Kidney glomerular epithelial cell (primary cell): ENCODE results near the gene KIFBP.
"Not testable (repeated sequence)": the region's sequence is repeated elsewhere in the genome, so short reads cannot be mapped to it uniquely, and the experiment has no call there.

Experiments
- DNase-seq: peaks from one replicate; lab custom pipeline; 2025; lab: John Stamatoyannopoulos, UW

Gene KIFBP

DNA sequence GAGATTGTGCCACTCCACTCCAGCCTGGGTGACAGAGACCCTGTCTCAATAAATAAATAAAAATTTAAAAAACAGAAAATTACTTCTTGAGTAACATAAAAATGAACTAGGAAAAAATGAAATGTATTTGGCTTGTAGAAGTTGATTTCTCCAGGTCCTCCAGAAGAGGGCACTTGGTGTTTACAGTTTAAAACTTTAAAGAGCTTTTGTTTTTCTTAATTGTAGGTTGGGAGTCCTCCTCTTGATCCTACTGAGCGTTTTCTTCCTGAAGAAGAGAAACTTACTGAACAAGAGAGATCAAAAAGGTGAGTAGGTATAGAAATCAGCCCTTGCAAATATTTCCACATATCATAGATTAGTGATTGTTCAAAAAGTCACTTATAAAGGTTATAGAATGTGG is 16.2 kb downstream of the KIFBP start:
- DNase-seq: peak; percentile 41

DNA sequence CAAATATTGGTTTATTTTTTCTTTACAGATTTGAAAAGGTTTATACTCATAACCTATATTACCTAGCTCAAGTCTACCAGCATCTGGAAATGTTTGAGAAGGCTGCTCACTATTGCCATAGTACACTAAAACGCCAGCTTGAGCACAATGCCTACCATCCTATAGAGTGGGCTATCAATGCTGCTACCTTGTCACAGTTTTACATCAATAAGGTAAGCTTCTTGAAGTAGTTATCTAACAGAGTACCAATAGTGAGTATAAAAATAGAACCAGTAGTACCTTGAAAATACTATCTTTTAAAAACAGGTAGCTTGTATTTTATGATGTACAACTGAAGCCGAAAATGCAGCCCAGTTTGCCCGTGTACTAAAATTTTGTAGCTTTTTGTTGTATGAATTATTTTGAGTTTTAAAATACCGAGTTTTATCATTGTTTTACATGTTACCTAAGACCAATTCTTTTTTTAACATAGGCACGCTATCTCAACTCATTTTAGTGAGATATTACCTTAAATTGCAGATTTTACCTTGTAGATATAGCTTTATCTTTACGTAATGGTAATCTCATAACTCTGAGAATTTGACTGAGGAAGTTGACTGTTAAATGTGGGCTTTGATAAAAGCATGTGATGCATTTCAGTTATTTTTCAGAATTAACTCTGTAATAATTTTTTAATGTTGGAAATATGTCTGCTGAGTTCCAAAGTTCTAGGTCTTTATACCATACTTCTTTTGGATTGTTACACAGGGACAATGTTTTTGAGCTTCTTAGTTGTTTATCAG is 17.3 kb downstream of the KIFBP start:
- no peak for DNase-seq

DNA sequence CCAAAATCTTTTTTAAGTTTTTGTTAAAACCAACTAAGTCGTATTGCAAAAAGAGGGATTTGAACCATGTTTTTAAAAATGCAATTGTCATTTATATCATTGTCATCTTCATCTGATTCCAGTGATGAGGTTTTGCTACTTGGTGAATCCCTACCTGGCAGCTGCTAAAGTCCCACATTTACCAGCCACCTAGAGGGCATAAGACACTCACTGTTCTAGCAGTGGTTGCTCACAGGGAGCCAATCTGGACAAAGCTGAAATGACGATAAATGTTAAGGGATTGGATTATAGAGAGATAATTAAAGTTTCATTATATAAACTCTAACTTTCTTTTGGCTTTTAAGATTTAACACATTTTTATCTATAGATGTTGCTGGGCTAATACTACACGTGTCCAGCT is 18.7 kb downstream of the KIFBP start:
- DNase-seq: no peak

DNA sequence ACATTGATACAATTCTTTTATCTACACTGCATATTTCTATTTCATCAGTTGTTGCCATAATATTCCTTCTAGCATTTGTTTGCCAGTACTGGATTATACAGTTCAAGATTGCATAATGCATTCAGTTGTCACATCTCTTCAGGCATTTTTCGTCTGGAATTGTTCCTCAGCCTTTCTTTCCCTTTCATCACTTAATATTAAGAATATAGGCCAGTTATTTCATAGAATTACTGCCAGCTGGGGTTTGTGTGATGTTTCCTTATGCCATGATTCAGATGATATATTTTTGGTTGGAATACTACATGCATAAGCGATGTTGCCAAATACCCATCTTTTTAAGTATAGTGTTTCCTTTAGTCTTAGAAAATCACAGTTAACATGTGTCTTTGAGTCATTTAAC is 20.8 kb downstream of the KIFBP start:
- no peak for DNase-seq

DNA sequence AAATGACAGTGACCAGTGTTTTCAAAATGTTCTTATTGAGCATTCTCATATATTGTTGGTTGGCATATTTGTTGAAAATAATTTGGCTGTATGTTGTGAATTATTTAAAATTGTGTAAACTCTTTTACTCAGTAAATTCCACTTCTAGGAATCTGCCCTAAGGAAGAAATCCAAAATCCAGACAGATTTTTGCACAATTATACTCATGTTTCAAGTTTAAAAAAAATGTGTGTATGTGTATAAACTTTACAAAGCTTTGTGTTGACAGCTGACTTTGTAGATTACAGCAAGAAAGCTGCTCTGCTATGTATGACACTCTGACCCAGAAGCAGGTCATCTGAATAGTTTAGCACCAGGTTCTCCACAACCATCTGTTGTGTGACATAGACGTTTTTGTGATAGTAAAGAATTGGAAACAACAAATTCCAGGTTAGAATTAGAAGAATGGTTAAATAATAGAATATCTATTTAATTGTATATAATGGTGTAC is 21.6 kb downstream of the KIFBP start:
- DNase-seq: no peak

DNA sequence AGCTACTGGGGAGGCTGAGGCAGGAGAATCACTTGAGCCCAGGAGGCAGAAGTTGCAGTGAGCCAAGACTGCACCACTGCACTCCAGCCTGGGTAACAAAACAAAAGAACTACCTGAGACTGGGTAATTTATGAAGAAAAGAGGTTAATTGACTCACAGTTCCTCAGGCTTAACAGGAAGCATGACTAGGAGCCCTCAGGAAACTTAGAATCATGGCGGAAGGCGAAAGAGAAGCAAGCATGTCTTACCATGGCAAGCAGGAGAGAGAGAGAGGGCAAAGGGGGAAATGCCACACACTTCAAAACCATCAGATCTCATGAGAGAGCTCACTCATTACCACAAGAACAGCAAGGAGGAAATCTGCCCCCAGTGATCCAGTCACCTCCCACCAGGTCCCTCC is 24.2 kb downstream of the KIFBP start:
- not testable (repeated sequence) for DNase-seq

DNA sequence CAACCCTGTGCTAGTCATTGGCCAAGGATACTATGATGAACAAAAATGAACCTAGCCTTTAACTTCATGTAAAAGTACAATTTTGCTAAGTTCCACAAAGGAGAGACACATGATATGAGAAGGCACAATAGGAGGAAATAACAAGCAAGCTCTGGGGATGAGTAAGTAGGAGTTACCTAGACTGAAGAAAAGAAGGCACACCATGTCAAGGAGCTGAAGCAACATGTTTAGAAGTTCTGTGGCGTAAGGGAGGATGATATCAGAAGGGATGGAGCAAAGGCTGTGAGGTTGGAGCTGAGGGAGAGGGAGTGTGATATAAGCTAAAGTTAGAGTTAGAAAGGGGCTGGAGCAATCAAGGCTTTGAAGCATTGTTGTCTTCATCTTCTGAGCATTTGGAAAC is 25.6 kb downstream of the KIFBP start:
- DNase-seq: peak; percentile 25

DNA sequence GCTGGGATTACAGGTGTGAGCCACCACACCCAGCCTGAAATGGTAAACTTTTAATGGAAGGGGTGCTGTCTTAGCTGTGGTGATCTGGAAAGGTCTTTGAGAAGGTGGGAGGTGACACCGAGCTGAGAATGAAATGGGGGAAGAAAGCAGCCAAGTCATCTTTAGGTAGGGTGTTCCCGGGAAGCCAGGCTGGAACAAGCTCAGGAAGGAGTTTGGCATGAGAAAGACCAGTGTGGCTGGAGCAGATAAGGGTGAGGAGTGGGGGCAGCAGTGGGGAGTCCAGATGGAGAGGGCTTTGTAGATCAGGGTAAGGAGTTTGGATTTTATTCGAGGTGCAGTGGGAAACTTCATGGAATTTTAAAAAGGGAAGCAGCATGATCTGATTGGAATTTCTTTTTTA is 30.0 kb downstream of the KIFBP start:
- no peak for DNase-seq

DNA sequence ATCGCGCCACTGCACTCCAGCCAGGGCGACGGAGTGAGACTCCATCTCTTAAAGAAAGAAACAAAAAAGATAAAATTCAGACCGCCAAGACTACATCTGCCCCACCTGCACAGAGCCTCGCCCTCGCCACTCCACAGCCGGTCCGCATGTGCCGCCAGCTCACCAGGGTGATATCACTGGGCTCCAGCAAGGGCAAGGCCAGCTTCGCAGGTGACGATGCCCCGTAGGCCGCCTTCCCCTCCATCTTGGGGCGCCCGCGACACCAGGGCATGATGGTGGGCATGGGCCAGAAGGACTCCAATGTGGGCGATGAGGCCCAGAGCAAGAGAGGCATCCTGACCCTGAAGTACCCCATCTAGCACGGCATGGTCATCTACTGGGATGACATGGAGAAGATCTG is 34.0 kb downstream of the KIFBP start:
- DNase-seq: no peak

DNA sequence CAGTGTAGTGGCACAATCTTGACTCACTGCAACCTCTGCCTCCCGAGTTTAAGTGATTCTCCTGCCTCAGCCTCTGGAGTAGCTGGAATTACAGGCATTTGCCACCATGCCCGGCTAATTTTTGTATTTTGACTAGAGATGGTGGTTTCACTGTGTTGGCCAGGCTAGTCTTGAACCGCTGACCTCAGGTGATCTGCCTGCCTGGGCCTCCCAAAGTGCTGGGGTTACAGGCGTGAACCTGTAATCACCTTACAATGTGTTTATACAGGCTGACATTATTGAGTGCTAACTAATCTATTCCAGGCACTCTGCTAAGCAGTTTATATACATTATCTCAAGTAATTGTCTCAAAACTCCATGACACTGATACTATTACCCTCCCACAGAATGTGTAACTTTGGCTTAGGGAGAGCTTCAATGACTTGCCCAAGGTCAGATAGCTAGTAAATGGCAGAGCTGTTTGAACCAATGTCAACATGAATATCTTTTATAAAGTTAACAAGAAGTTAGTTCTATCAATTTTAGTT is 36.8 kb downstream of the KIFBP start:
- DNase-seq: no peak

DNA sequence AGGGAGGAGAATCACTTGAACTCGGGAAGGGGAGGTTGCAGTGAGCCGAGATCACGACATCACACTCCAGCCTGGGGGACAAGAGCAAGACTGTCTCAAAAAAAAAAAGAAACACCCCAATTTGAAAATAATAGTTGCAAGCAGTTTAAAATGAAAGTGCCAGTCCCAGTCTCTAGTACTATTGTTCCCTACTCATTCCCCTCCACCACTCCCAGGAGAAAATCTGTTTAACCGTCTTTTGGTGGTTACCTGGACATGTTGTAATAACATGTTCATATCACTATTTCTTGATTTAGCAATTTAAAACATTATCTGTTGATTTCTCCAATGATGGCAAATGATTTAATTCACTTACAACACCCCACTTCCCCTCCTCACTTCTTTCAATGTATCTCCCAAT is 44.7 kb downstream of the KIFBP start:
- DNase-seq: no peak

DNA sequence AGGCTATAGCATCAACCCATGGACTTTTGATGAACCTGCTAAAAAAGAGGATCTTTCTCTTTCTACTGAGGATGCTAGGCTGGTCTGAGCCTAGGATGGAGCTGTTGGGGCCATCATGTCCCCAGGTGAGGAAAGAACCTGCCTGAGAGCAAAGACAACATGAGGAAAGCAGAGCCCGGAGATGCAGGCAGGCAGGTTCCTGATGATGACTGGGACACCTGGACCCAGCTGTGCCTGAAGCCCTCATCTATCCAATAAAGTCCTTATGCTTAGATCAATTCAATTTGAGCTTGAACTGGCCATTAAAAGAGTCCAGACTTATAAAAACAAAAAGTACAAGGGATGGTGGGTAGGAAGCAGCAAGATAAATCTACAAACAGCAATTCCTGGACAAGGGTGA is 48.9 kb downstream of the KIFBP start:
- DNase-seq: no peak

DNA sequence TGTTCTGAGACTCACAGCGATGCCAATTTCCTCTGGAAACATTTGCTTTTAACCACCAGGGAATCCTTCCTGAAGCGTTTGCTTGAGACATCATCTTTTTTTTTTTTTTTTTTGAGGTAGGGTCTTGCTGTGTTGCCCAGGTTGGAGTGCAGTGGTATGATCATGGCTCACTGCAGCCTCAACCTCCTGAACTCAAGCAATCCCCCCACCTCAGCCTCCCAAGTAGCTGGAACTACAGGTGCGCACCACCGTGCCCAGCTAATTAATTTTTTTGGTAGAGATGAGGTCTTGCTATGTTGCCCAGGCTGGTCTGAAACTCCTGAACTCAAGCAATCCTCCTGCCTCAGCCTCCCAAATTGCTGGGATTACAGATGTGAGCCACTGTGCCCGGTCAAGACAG is 52.3 kb downstream of the KIFBP start:
- DNase-seq: not testable (repeated sequence)

DNA sequence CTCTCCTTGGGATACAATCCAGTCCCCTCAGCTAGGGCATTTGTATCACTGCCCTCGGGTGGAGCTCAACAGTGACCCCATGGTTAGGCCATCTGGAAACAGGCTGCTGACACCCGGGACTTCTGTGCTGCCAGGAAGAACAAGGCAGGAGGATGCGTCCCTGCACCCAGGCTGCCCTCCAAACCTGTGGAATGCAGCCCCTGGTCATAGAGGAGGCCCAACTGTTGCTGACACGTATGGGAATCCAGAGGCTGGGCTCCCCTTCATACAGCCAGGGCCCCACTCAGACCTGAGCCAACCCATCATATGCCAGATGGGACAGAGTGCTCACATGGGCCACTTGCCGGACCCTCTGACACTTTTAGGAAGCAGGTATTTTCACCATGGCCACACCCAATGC is 53.8 kb downstream of the KIFBP start:
- DNase-seq: no peak

DNA sequence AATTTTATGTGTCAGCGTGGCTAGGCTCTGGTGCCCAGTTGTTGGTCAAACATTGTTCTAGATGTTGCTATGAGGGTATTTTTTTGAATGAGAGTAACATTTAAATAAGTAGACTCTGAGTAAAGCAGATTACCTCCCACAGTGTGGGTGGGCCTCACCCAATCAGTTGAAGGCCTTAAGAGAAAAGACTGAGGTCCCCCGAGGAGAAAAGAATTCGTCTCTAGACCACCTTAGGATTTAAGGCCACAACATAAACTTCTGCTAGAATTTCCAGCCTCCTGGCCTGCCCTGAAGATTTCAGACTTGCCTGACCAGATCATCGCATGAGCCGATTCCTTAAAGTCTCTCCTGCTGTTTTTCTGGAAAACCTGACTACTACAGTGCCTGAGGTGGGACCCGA is 54.2 kb downstream of the KIFBP start:
- DNase-seq: no peak

DNA sequence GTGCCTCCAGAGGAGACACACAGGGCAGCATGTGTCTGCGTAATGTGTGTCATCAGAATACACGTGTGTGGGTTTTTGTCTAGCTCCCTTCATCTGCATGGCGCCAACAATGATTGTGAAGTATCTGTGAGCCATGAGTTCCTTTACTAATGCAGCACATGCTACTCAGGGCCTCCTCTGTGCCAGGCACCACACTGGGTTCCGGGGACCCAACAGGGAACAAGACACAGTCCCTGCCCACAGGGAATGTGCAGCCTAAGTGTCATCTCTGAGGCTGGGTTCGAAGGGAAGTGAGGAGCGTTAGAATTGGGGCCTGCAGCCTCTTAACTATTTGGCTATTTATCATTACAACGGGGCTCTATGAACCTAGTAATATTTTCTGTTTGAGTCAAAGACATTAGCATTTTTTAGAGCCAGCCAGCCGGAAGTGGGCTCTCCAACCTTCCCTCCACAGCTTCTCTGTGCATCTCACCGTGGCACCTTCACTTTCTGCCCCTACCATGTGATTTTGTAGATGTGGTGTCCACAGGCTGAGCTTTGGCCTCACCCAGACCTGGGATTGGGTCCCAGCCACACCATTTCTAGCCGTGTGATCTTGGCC is 55.4 kb downstream of the KIFBP start:
- no peak for DNase-seq

DNA sequence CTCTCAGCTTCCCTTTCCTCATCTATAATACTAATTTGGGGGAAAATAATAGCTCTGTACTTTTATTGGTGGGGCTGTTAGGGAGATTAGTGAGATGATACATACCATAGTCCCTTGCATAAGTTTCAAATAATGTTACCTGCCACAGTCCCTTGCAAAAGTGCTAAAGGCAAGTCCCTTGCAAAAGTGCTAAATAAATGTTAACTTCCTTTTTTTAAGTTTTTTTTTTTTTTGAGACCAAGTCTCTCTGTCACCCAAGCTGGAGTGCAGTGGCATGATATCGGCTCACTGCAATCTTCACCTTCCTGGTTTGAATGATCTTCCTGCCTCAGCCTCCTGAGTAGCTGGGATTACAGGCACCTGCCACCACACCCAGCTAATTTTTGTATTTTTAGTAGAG is 55.9 kb downstream of the KIFBP start:
- no peak for DNase-seq

DNA sequence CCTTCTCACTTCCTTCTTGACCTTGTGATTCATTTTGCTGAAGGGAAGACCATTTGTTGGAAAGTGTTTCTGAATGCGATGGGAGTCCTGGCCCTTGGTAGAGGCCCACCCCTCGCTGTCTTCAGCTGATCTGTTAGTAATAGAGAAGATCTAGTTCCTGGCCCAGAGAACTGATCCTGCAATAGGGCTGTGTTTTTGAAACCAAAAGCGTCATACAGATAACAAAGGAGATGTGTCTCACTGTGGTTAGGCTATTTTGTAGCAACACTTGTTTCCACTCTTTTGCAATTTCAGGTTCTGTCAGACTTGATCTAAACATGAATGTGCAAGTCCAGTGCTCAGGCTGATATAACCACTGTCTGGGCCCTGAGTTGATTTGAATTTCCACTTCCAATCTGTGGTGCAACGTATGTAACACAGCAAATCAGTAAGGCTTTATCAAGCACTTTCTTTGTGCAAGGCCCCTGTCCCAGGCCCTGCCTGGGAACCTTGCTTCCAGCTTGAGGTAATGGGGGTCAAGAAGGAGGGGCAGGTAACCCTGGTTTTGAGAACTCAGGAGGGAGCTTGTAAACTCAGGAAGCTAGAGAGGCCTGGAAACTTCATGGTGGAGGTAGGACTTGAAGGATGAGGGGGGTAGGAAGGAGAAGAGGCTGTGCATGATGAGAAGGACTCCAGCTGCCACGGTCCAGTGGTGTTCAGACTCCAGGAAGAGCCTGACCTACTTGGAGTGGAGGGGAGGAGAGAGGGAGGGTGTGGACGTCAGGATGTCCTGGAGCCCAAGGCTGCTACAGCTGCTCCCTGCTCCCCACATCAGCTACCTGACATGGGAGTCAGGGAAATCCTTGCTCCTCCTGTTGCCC is 57.1 kb downstream of the KIFBP start:
- no peak for DNase-seq

DNA sequence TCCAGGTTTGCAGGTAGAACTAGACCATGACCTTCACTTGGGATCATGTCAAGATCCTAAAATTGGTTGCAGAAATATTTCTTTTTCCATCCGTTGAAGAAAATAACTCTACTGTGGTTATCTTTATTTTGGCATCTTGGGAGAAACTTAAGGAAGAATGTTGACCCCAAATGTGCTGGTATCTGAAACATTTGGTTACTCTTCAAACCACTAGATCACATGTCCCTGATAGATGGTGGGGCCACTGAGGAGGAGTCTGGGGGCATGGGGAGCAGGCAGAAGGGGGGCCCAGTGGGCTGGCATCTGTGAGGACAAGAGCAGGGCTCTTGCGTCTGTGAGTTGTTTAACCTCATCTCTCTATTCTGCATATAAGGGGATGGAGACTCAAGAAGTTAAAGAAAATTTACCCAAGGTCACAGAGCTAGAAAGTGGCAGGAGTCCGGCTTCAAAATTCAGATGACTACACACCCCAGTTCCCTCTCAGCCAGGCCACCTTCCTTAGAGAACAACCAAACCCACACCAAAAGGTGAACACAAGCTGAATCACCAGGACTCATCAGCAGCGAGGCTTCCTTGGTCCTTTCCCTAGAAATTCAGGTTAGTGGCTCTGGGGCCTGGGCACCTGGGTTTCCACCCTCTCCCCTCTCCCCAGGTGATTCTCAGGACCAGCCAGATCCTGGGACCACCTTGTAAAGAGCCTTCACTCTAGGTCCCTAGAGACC is 58.7 kb downstream of the KIFBP start:
- no peak for DNase-seq

DNA sequence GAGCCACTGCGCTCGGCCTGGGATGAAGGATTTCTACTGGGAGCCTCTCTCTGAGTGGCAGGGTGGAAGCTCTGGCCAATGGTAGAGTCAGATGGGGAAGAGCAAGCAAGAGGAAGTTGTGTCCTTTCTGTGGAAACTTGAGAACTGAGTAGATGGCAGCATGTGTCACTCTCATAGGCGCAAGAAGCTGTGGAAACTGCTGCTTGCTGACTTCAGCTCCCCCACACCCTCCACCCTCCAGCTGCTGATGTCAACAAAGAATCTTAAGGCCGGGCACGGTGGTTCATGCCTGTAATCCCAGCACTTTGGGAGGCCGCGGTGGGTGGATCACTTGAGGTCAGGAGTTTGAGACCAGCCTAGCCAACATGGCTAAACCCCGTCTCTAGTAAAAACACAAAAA is 59.5 kb downstream of the KIFBP start:
- DNase-seq: no peak

DNA sequence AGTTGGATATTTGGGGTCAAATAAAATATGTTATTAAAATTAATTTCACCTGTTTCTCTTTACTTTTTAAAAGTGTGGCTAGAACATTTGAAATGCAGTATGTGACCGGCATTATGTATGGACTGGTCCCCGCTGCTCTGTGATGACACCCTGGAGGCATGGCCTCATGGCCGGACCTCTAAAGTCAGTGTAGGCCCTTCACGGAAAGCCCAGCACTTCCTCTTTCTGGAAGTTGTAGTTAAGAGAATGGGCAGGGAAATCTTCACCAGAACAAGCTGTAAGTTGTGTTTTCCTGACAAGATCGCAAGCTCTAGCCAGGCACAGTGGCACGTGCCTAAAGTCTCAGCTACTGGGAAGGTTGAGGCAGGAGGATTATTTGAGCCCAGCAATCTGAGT is 61.0 kb downstream of the KIFBP start:
- no peak for DNase-seq

DNA sequence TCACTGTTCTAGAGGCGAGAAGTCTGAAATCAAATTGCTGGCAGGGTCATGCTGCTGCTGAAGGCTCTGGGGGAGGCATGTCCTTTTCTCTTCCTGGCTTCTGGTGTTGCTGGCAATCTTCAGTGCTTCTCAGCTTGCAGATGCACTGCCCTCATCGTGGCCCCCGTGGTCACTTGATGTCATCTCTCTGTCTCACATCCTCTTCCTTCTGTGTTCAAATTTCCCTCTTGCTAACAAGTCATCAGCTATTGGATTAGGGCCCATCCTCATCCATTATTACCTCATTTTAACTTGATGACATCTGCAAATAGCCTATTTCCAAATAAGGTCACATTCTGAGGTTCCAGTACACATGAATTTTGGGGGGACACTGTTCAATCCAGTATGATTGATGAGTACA is 62.7 kb downstream of the KIFBP start:
- no peak for DNase-seq
